DND-41 (cell line): ENCODE results near the gene ABLIM2.

Experiments
- CTCF ChIP-seq: IDR thresholded peaks from 2 replicates; pipeline ENCODE4 v1.5.1; 2012; ENCODE audit warnings: borderline replicate concordance, low read length, moderate library complexity, mild to moderate bottlenecking; ENCODE audit not compliant: poor library complexity, severe bottlenecking; ENCODE audit errors: extremely low read depth
- EZH2 ChIP-seq: IDR thresholded peaks from 3 replicates; pipeline ENCODE4 v1.6.1; 2012; ENCODE audit warnings: borderline replicate concordance, low read depth, mild to moderate bottlenecking, moderate library complexity, low read length, inconsistent platforms; ENCODE audit not compliant: severe bottlenecking

- TF ChIP-seq CTCF (no peak), EZH2 (no peak)
Measured at GRCh38 chr4:7976025-7976424, 182.6 kb downstream of the ABLIM2 start.
